ENCODE results near the gene EI24. TPM values are rescaled to one million over a fixed set of nuclear protein-coding genes. Genes with fewer than 3 reads are reported as not detected.

The EI24 gene
- total and polyA plus RNA-seq, 9 of the 15 experiments (the other 6 are each of a cell fraction or from before 2014, with no cell fraction given), result 50.4 to 260 (median 168) TPM

- TF ChIP-seq, protein P1, sequence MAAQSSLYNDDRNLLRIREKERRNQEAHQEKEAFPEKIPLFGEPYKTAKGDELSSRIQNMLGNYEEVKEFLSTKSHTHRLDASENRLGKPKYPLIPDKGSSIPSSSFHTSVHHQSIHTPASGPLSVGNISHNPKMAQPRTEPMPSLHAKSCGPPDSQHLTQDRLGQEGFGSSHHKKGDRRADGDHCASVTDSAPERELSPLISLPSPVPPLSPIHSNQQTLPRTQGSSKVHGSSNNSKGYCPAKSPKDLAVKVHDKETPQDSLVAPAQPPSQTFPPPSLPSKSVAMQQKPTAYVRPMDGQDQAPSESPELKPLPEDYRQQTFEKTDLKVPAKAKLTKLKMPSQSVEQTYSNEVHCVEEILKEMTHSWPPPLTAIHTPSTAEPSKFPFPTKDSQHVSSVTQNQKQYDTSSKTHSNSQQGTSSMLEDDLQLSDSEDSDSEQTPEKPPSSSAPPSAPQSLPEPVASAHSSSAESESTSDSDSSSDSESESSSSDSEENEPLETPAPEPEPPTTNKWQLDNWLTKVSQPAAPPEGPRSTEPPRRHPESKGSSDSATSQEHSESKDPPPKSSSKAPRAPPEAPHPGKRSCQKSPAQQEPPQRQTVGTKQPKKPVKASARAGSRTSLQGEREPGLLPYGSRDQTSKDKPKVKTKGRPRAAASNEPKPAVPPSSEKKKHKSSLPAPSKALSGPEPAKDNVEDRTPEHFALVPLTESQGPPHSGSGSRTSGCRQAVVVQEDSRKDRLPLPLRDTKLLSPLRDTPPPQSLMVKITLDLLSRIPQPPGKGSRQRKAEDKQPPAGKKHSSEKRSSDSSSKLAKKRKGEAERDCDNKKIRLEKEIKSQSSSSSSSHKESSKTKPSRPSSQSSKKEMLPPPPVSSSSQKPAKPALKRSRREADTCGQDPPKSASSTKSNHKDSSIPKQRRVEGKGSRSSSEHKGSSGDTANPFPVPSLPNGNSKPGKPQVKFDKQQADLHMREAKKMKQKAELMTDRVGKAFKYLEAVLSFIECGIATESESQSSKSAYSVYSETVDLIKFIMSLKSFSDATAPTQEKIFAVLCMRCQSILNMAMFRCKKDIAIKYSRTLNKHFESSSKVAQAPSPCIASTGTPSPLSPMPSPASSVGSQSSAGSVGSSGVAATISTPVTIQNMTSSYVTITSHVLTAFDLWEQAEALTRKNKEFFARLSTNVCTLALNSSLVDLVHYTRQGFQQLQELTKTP (IDR thresholded peaks at IDR 0.05; ENCODE audit: low read depth in 1 of 2, partially characterized antibody in 2 of 2), result peak in 1 of 2 experiments; percentile 80
- peak; percentile 84 for TF ChIP-seq MAFK (IDR thresholded peaks at IDR 0.05; ENCODE audit: low read length)
- 0 out of 2 replicates have a peak, but pooled peaks have one; percentile 15 for TF ChIP-seq NFIC (IDR thresholded peaks at IDR 0.05)
- TF ChIP-seq, protein P2, sequence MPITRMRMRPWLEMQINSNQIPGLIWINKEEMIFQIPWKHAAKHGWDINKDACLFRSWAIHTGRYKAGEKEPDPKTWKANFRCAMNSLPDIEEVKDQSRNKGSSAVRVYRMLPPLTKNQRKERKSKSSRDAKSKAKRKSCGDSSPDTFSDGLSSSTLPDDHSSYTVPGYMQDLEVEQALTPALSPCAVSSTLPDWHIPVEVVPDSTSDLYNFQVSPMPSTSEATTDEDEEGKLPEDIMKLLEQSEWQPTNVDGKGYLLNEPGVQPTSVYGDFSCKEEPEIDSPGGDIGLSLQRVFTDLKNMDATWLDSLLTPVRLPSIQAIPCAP (CRISPR knock-in tag; IDR thresholded peaks at IDR 0.05; ENCODE audit: borderline replicate concordance), result no peak
- peak; percentile 52 for TF ChIP-seq MEIS2 (IDR thresholded peaks at IDR 0.05; ENCODE audit: partially characterized antibody)
- no peak for TF ChIP-seq LEF1 (IDR thresholded peaks at IDR 0.05)
- peak; percentile 85 for TF ChIP-seq MAFF (IDR thresholded peaks at IDR 0.05; ENCODE audit: low read length)
- TF ChIP-seq, protein P3, sequence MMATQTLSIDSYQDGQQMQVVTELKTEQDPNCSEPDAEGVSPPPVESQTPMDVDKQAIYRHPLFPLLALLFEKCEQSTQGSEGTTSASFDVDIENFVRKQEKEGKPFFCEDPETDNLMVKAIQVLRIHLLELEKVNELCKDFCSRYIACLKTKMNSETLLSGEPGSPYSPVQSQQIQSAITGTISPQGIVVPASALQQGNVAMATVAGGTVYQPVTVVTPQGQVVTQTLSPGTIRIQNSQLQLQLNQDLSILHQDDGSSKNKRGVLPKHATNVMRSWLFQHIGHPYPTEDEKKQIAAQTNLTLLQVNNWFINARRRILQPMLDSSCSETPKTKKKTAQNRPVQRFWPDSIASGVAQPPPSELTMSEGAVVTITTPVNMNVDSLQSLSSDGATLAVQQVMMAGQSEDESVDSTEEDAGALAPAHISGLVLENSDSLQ (IDR thresholded peaks at IDR 0.05), result peak; percentile 75
- TF ChIP-seq MAFG (tag; conservative IDR thresholded peaks at IDR 0.05), result peak; percentile 95
- TF ChIP-seq XRCC4 (IDR thresholded peaks at IDR 0.05; ENCODE audit: extremely low read depth, insufficient read depth, insufficient read length), result no peak
- TF ChIP-seq NFE2 (IDR thresholded peaks at IDR 0.05; ENCODE audit: low read depth), result peak; percentile 88
- no peak for TF ChIP-seq ZBTB33 (CRISPR knock-in tag; IDR thresholded peaks at IDR 0.05)
These were observed 18.2 kb downstream of the EI24 start (continued) for GRCh38 chr11:125587480-125587879.
